K562 (cell line): Measurements from ENCODE around the gene ARHGEF17. TPM values are rescaled to one million over a fixed set of nuclear protein-coding genes. Genes with fewer than 3 reads are reported as not detected.
A peak's percentile ranks its signal among the peaks of the same experiment; 100 is the strongest.

Experiments used
- ATAC-seq: fragments of 200-7000 bp; cut with Tn5 transposase; 3 replicates; pipeline ENCODE4 v1.9.1; 2020; ENCODE audit warnings: moderate library complexity
- BruUV-seq: library from RNA; stranded (reverse); fragments of 400-500 nt; replicated peaks from 2 replicates; lab custom pipeline; 2021; lab: Mats Ljungman, UMichigan
- CTCF ChIA-PET: fragments of 300-600 bp; formaldehyde crosslinking; extraction: SDS; loops from one replicate; lab custom pipeline; 2021; ENCODE audit warnings: low intra/inter-chr PET ratio; lab: Yijun Ruan, JAX
- POLR2A ChIA-PET: fragments of 300-600, 350-650 bp; sonication (Branson Sonifier 250); formaldehyde crosslinking; extraction: SDS; loops from one replicate; lab custom pipeline; 2021; ENCODE audit warnings: antibody characterized with exemption, inconsistent platforms; lab: Yijun Ruan, JAX
- DNase-seq, 4 experiments: peaks; one replicate each; pipeline versions ENCODE4 v3.0.0 to v3.0.0-alpha.2; 2011 to 2018; ENCODE audit warnings: low spot score in 3 of 4, mixed read lengths in 3 of 4; ENCODE audit errors: extremely low read depth in 1 of 4
- FAIRE-seq: peaks from 2 replicates; lab custom pipeline; 2011; peaks lifted over from hg19 to GRCh38; lab: Jason Lieb, UNC
- H2AFZ ChIP-seq: 2 replicates; pipeline ENCODE4 v1.6.0; 2011; ENCODE audit warnings: low read depth, low read length, control low read depth, inconsistent platforms
- H3K27ac ChIP-seq: fragments of 200-600 bp; 3 replicates; pipeline ENCODE4 v1.8.0; 2011; ENCODE audit warnings: low read depth, mild to moderate bottlenecking, control low read depth, inconsistent platforms, low read length, moderate library complexity, mixed read lengths; ENCODE audit errors: extremely low read depth
- H3K27me3 ChIP-seq, 2 experiments: fragments of 300-600 bp in 1 of 2; 2 replicates in 1 of 2; 3 replicates in 1 of 2; pipeline versions ENCODE4 v1.6.0 to v1.8.0; 2011; ENCODE audit warnings: inconsistent platforms in 2 of 2, low read length in 2 of 2, mild to moderate bottlenecking in 1 of 2, mixed read lengths in 1 of 2, moderate library complexity in 1 of 2; ENCODE audit not compliant: control insufficient read depth in 2 of 2, insufficient read depth in 2 of 2
- H3K36me3 ChIP-seq: fragments of 300-600 bp; 3 replicates; pipeline ENCODE4 v1.8.0; 2011; ENCODE audit warnings: mild to moderate bottlenecking, low read length, inconsistent platforms; ENCODE audit not compliant: control insufficient read depth, insufficient read depth
- H3K4me1 ChIP-seq, 2 experiments: fragments of 200-600 bp in 1 of 2; replicated peaks in 1 of 2; 2 replicates in 1 of 2; 3 replicates in 1 of 2; pipeline versions ENCODE4 v1.5.1 to v1.8.0; 2011; ENCODE audit warnings: inconsistent platforms in 2 of 2, low read length in 2 of 2, mild to moderate bottlenecking in 1 of 2, mixed read lengths in 1 of 2, moderate library complexity in 1 of 2; ENCODE audit not compliant: control insufficient read depth in 2 of 2, insufficient read depth in 2 of 2
- H3K4me2 ChIP-seq: 2 replicates; pipeline ENCODE4 v1.6.1; 2011; ENCODE audit warnings: low read length, control low read depth, inconsistent platforms, mixed read lengths; ENCODE audit not compliant: insufficient read depth
- H3K4me3 ChIP-seq: fragments of 200-600 bp; sonication (generic), shearing (Covaris generic); 2 replicates; pipeline ENCODE4 v1.5.1; 2016; ENCODE audit warnings: control low read depth, inconsistent platforms
- H3K79me2 ChIP-seq: fragments of 200-600 bp; 3 replicates; pipeline ENCODE4 v1.8.0; 2011; ENCODE audit warnings: low read length, inconsistent platforms; ENCODE audit not compliant: control insufficient read depth, insufficient read depth
- H3K9ac ChIP-seq, 2 experiments: 2 replicates each; pipeline versions ENCODE4 v1.6.0 to v1.6.1; 2011; ENCODE audit warnings: low read depth in 2 of 2, low read length in 2 of 2, control low read depth in 1 of 2, inconsistent platforms in 1 of 2, mild to moderate bottlenecking in 1 of 2, mixed read lengths in 1 of 2; ENCODE audit not compliant: insufficient read depth in 1 of 2
- H3K9me1 ChIP-seq: one replicate; pipeline ENCODE4 v1.6.0; 2011; ENCODE audit warnings: inconsistent platforms, mild to moderate bottlenecking, low read length, moderate library complexity; ENCODE audit not compliant: control insufficient read depth, insufficient read depth
- H3K9me3 ChIP-seq: replicated peaks from 2 replicates; pipeline ENCODE4 v1.5.1; 2011; ENCODE audit warnings: low read depth, low read length, inconsistent platforms; ENCODE audit not compliant: control insufficient read depth, insufficient read depth
- H4K20me1 ChIP-seq: replicated peaks from 2 replicates; pipeline ENCODE4 v1.6.1; 2011; ENCODE audit warnings: low read length, inconsistent platforms, mixed read lengths; ENCODE audit not compliant: control insufficient read depth, insufficient read depth
- ADNP ChIP-seq: fragments of 200-800 bp; sonication (Bioruptor generic); IDR thresholded peaks from 2 replicates; pipeline ENCODE4 v1.6.1; 2016; ENCODE audit warnings: missing genetic modification characterization, missing compliant biosample characterization
- BCOR ChIP-seq: fragments of 450-650 bp; IDR thresholded peaks from 2 replicates; pipeline ENCODE4 v1.6.1; 2016
- DNMT1 ChIP-seq: fragments of 450-650 bp; IDR thresholded peaks from 2 replicates; pipeline ENCODE4 v1.6.1; 2016; ENCODE audit warnings: antibody characterized with exemption, mild to moderate bottlenecking
- RBM25 ChIP-seq: fragments of 200-400 bp; formaldehyde crosslinking; IDR thresholded peaks from 2 replicates; pipeline ENCODE4 v1.6.1; 2018; ENCODE audit warnings: low read length, low read depth, moderate library complexity; ENCODE audit not compliant: severe bottlenecking
- TAF7 ChIP-seq: fragments of 450-650 bp; IDR thresholded peaks from 2 replicates; pipeline ENCODE4 v1.6.1; 2016; ENCODE audit warnings: missing genetic modification characterization, missing compliant biosample characterization
- TEAD2 ChIP-seq: fragments of 450-650 bp; IDR thresholded peaks from 2 replicates; pipeline ENCODE4 v1.6.1; 2016; ENCODE audit warnings: missing genetic modification characterization, control low read depth, missing compliant biosample characterization
- ZFP36 ChIP-seq: fragments of 150-350 bp; IDR thresholded peaks from 2 replicates; pipeline ENCODE4 v1.6.1; 2018; ENCODE audit warnings: low read length, low read depth; ENCODE audit not compliant: partially characterized antibody
- ZNF695 ChIP-seq: fragments of 450-650 bp; formaldehyde crosslinking; IDR thresholded peaks from 2 replicates; pipeline ENCODE4 v1.4.0; 2020; ENCODE audit warnings: mild to moderate bottlenecking, moderate library complexity
- WGBS: fragments of 100-300 bp; shearing (Covaris generic); methylation state at CpG from one replicate; pipeline ENCODE4 v1.1.6; 2016; ENCODE audit warnings: low coverage, mixed read lengths; ENCODE audit not compliant: insufficient coverage; ENCODE audit errors: missing lambda C conversion rate; 5-methylcytosine and 5-hydroxymethylcytosine counted together
- in situ Hi-C: fragments of 300-500 bp; cut with MboI; formaldehyde crosslinking; loops from 4 replicates; pipeline ENCODE4 v1.15.0; 2018; ENCODE audit warnings: inconsistent platforms, mixed read lengths
- intact Hi-C: fragments of 100-400 bp; cut with micrococcal nuclease; formaldehyde crosslinking; loops from 2 replicates; pipeline ENCODE4 v1.14.2; 2022
- polyA plus RNA-seq, 8 experiments: library from polyadenylated mRNA; depleted of rRNA in 4 of 8; stranded (reverse) in 5 of 8; unstranded in 3 of 8; fragments of >200 nt; fragmentation: Nextera tagmentation in 2 of 8; fragmentation: Illumina TruSeq in 1 of 8; extraction: Ambion mirVana in 2 of 8; extraction: Trizol in 1 of 8; gene quantifications; 2 replicates each; pipeline versions ENCODE4 v1.2.1 to v1.2.3, GENCODE V29; 2011 to 2014; ENCODE audit warnings: inconsistent platforms in 1 of 8, missing spikeins in 1 of 8
- total RNA-seq, 7 experiments: library from RNA; depleted of rRNA in 6 of 7; stranded (reverse); fragments of >200 nt in 6 of 7; fragmentation: Illumina TruSeq in 2 of 7; extraction: Trizol in 2 of 7; gene quantifications; 2 replicates each; pipeline versions ENCODE4 v1.2.1 to v1.2.3, GENCODE V29; 2011 to 2021; ENCODE audit warnings: low replicate concordance in 1 of 7
- TF ChIP-seq, protein P1 (sequence below), 2 experiments: fragments of 200-800 bp in 1 of 2; sonication (Bioruptor generic) in 1 of 2; sonication (generic) in 1 of 2; formaldehyde crosslinking in 1 of 2; IDR thresholded peaks in 1 of 2; conservative IDR thresholded peaks in 1 of 2; 2 replicates each; pipeline versions ENCODE4 v1.5.0 to v1.6.1; 2016 to 2020; ENCODE audit warnings: missing compliant biosample characterization in 1 of 2, missing genetic modification characterization in 1 of 2, missing genetic modification reagents in 1 of 2

The ARHGEF17 gene
- total and polyA plus RNA-seq, 9 of the 15 experiments (the other 6 are each of a cell fraction or from before 2014, with no cell fraction given): 0.04 to 0.68 (median 0.10) TPM; not detected in 2

DNA sequence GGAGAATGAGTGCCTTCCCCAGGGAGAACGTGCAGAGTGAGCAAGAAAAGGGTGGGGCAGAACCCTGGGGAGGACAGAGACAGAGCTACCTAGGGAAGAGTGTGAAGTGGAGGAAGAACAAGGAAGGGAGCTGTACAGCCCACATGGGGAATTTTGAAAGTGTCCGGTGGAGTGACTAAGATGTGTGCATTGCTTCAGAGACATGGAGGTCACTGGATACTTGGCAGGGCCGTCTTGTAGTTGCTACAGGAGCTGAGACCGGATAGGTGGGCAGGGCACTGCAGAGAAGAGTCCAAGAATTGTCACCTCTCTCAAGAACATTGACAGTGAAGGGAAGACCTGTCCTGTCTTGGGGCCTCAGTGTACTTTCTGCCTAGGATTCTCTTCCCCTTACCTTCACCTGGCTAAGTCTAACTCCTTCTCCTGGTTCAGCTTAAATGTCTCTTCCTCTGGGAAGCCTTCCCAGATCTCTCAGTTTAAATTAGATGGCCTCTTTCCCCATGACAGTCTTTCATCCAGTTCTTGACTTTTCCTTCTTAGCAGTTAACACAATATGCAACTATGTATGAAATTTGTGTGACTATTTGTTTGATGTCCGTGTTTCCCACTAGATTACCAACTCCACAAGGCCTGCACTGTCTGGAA lies 45.1 kb upstream of the ARHGEF17 start:
- WGBS: 4% methylated on average over 5 of the region's 5 CpGs
- no peak for DNase-seq
- Histone ChIP-seq H3K27ac (no peak overlapping the region), H3K4me3 (no peak overlapping the region), H3K9me3 (no peaks in the 10 kb centered on the region), H3K79me2 (no peaks in the 10 kb centered on the region), H3K9me1 (no peaks in the 10 kb centered on the region), H3K9ac (no peak overlapping the region), H3K4me2 (no peak overlapping the region), H3K36me3 (no peaks in the 10 kb centered on the region), H3K27me3 (peaks cover 16 to 45% of the 10 kb centered on the region in 2 experiments), H3K4me1 (peaks cover 0 to 9% of the 10 kb centered on the region in 2 experiments; a peak in 1 of 5 replicates), H2AFZ (no peak overlapping the region), H4K20me1 (no peaks in the 10 kb centered on the region)
- ChIA-PET CTCF (no interaction called here), POLR2A (interaction anchor here (0.6 to 0.9 kb wide), 3 partner anchors 9 to 14 kb away, joined by 3 to 4 read pairs (median 4); partner anchors contain the start of gene P2RY6)
- intact Hi-C loops (no loop called here), in situ Hi-C loops (no loop called here)
- no peak for FAIRE-seq
- peak; percentile 55 for TF ChIP-seq ZFP36
- TF ChIP-seq DNMT1: no peak
- BruUV-seq: no TSS peak
- no peak for ATAC-seq

DNA sequence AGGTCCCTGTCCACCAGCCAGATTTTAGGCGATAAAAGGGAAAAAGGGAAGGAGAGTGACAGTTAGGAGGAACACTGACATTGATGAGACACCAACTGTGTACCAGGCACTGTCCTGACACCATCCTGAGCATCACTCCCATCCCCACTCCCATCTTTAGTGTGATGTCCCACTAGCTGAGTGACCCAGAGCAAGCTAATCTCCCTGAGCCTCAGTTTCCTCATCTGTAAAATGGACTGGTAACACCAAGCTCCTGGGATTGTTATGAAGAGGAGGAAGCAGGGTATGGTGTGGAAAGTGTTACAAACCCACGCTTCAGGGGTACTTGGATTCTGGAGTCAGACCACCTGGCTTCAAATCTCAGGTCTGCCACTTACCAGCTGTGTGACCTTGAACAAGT lies 44.4 kb upstream of the ARHGEF17 start:
- no peak for ATAC-seq
- H3K27me3 ChIP-seq: peaks cover 16 to 48% of the 10 kb centered on the region in 2 experiments
- intact Hi-C loops: no loop called here
- H3K9ac ChIP-seq: no peak overlapping the region
- DNase-seq: no peak
- BruUV-seq: no TSS peak
- no peaks in the 10 kb centered on the region for H3K9me3 ChIP-seq
- in situ Hi-C loops: no loop called here
- H3K4me3 ChIP-seq: no peak overlapping the region
- TF ChIP-seq TEAD2 (no peak), RBM25 (peak; percentile 82), BCOR (peak; percentile 46; the same call in 1 of the 2 replicates), TAF7 (no peak), ADNP (tag) (0 out of 2 replicates have a peak, but pooled peaks have one; percentile 39), ZNF695 (CRISPR knock-in tag) (no peak)
- TF ChIP-seq, protein P1, sequence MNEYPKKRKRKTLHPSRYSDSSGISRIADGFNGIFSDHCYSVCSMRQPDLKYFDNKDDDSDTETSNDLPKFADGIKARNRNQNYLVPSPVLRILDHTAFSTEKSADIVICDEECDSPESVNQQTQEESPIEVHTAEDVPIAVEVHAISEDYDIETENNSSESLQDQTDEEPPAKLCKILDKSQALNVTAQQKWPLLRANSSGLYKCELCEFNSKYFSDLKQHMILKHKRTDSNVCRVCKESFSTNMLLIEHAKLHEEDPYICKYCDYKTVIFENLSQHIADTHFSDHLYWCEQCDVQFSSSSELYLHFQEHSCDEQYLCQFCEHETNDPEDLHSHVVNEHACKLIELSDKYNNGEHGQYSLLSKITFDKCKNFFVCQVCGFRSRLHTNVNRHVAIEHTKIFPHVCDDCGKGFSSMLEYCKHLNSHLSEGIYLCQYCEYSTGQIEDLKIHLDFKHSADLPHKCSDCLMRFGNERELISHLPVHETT (CRISPR knock-in tag; conservative IDR thresholded peaks at IDR 0.05 in 1 of 2, IDR thresholded peaks at IDR 0.05 in 1 of 2): no peak
- H3K27ac ChIP-seq: no peak overlapping the region
- 4% methylated on average over 2 of the region's 2 CpGs for WGBS
- H3K9me1 ChIP-seq: no peaks in the 10 kb centered on the region
- no peaks in the 10 kb centered on the region for H3K36me3 ChIP-seq
- no peak for FAIRE-seq
- ChIA-PET CTCF (no interaction called here), POLR2A (no interaction called here)
- H4K20me1 ChIP-seq: no peaks in the 10 kb centered on the region
- H2AFZ ChIP-seq: no peak overlapping the region
- no peaks in the 10 kb centered on the region for H3K79me2 ChIP-seq
- H3K4me2 ChIP-seq: no peak overlapping the region
- H3K4me1 ChIP-seq: peaks cover 0 to 9% of the 10 kb centered on the region in 2 experiments; a peak in 1 of 5 replicates
